Left renal pelvis (tissue), 4 donors: ENCODE measurements around the gene PITX1. TPM values are rescaled to one million over a fixed set of nuclear protein-coding genes. Genes with fewer than 3 reads are reported as not detected.
"Not testable (repeated sequence)": the region's sequence is repeated elsewhere in the genome, so short reads cannot be mapped to it uniquely, and the experiment has no call there.

Experiments
- DNase-seq, 4 donors: peaks; one replicate each; pipeline ENCODE4 v3.0.0-alpha.2; 2013; ENCODE audit warnings: low read depth in 4 of 4, low spot score in 3 of 4
- polyA plus RNA-seq, 4 donors: library from polyadenylated mRNA; unstranded; fragments of 120-200 nt; gene quantifications; one replicate each; pipeline ENCODE4 v1.2.1, GENCODE V29; 2013; ENCODE audit not compliant: insufficient read length in 4 of 4

The PITX1 gene
- not detected for polyA plus RNA-seq

DNA sequence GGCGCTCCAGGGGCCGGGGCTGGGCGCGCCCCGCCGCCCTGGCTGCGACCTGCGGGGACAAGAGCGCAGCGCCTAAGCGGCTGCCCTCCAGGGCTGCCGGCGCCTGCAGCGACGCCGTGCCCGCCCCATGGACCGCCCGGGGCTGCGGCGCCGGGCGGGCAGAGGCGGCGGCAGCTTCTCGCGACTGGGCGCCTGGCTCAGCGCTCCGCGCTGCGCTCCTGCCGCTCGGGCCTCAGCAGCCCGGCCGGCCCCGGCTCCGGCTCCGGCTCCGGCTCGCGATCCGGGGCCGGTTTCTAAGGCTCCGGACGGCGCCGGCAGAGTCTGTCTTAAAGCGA, at the start of gene PITX1:
Gene PITX1 (minus strand): TSS at position 328 of the 335 bp plus-strand sequence. CDS start 347 bp downstream, outside the sequence.
- DNase-seq, result no peak

DNA sequence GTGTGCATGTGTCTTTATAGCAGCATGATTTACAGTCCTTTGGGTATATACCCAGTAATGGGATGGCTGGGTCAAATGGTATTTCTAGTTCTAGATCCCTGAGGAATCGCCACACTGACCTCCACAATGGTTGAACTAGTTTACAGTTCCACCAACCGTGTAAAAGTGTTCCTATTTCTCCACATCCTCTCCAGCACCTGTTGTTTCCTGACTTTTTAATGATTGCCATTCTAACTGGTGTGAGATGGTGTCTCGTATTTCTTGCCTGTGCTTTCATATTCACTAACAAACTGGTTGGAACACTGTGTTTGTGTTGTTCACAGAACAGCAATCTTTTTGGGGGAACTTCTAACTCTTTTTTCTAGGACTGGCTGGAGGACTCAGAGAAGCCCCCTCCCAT, 49.3 kb upstream of the PITX1 start:
- not testable (repeated sequence) for DNase-seq

- no peak for DNase-seq
Measured at GRCh38 chr5:135081240-135081639, 47.2 kb upstream of the PITX1 start.

GRCh38 chr5:135079760-135080159, 45.7 kb upstream of the PITX1 start:
- no peak for DNase-seq

- DNase-seq, result no peak
Measured at GRCh38 chr5:135079099-135079681, 45.2 kb upstream of the PITX1 start.

DNA sequence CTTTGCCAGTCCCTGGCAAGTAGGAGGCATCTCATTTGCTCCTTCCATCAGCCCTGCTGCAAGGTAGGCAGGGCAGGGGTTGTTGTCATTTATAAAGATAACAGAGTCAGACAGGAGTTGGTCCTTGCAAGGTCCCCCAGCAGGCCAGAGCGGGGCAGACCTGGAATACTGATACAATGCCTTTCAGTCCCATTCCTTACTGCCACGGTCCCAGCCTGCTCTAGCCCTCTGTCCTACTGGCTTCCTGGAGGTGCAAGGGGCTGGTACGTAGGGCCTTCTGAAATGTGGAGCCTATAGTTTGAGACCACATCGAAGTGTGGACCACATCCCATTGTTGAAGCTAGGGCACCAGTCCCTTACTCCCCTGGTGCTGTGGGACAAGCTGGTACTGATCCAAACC, 42.8 kb upstream of the PITX1 start:
- DNase-seq, result no peak

DNA sequence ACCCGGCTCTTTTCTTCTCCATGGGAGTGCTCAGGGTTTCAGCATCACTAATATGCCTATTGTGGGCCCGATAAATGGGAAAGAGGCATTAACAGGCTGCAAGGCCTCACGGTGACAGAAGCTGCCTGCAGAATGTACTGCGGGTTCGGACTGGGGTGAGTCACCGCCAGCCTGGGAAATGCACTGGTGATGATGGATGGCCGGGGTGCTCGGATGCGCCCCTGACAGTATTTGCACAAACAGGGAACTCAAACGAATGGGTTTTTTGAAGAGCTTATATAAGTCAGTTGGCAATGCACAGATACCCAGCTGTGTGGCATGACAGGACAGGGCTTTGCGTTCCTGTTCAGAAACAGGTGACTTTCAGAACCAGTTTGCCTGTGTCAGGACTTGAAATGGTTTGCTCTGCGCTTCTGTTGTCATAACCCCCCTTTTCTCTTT, 42.0 kb upstream of the PITX1 start:
- no peak for DNase-seq

DNA sequence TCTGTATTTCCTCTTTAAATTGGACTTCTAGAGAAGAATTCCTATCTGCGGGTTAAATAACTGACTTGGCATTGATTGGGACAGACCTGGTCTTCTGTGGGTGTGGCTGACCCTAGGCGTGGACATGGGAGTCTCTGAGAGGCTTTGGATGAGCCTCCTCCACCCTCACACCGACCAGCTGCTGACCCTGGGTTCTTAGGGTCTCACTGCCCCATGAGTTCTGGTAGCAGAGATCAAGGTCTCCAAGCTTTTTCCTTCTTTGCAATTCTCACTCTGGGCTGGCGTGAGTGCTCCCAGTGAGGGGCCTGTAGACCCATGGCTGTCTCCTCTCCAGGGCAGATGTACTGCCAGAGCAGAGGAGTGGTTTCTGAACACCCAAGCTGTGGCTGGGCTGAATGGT, 41.6 kb upstream of the PITX1 start:
- DNase-seq, result no peak

GRCh38 chr5:135073761-135074345, 39.8 kb upstream of the PITX1 start:
- no peak for DNase-seq

DNA sequence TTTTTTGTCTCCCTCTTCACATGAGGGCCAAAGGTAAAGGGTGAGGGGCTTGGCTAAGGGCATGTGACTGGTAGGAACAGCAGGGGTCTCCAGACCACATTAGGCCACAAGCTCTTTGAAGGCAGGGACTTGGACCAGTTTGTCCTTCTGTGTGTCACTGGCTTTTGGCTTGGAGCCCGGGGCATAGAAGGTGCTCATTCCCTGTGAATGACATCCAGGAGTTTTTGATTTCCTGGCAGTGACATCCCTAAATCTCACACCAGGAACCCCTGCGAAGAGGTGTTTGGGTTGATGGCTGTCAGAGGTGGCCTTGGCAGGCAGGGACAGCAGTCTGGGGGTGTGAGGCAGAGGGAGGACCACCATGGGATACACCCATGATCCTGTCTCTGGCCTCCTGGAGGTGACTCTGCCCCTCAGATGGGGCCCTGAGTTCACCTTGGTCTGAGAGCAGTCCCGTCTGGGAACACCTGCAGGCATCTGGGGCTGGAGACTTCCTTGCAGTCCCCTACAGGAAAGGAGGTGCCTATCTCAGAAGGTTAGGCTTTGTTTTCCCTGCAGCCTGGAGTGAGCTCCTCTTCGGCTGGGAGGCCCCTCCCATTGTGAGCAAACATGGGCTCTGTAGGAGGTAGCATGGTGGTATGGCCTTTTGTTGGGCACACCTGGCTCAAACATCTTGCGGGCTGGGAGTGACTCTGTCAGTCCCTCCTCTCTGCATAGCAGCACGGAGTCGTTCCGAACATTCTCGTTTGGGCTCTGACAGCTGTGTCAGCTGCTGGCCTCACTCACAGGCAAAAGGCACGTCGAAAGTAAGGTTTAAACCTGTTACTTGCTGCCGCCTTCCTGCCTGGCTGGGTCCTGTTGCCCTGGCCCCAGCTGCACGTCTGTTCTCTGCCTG, 38.6 kb upstream of the PITX1 start:
- DNase-seq, result no peak

GRCh38 chr5:135071311-135071710, 37.3 kb upstream of the PITX1 start:
- DNase-seq, result no peak

- no peak for DNase-seq
Measured at GRCh38 chr5:135069895-135070657, 36.0 kb upstream of the PITX1 start.

DNA sequence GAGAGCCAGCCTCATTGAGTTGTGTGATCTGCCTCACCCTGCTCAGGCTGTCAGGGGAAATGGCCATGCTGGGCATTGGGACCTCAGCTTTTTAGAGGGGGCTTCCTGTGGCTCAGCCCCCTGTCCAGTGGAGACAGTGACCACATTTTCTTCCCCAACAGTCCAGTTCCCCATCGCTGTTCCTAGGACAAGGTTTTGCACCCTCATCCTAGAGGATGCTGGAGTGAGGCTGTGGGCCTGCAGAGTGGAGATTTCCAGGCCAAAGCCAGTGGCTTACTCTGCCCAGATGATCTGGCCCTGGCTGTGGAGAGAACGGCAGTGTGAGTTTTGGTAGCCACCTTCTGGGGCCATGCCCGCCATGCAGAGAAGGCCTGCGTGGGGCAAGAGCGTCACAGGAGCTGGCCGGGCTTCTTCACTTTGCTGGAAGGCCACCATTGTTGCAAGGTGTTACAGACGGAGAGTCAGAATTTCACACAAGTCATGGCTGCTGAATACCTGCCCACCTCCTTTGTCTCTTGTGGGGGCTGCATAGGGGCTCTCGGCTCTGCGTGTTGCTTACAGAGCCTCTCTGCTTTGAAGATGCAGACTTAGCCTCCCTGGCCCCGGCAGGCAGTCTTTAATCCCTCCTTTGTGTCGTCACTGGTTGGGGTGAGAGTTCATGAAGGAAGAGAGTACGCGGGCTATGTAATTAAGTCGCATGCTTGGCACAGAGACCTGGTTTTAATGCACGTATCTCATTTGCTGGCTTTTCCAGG, 35.2 kb upstream of the PITX1 start:
- DNase-seq, result no peak

GRCh38 chr5:135067587-135067986, 33.6 kb upstream of the PITX1 start:
- no peak for DNase-seq

DNA sequence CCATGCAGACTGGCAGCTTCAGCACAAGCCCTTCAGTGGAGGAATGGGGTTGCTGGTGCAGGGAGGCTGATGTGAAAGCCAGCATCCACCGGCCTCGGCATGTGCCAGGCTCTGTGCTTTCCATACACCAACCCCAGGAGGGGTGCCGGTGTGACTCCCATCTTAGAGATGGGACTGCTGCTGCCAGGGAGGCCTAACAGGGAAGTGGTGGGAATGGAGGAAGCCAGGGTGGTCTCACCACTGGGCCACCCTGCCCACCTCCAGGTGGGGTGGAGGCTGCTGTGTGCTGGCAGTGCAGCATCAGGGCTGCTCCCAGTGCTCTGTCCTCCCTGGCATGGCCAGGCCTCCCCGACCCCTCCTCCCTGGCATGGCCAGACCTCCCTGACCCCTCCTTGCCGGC, 32.8 kb upstream of the PITX1 start:
- no peak for DNase-seq

- DNase-seq, result no peak
Measured at GRCh38 chr5:135065306-135066265, 31.6 kb upstream of the PITX1 start.

GRCh38 chr5:135064235-135064570, 30.2 kb upstream of the PITX1 start:
- no peak for DNase-seq

- DNase-seq, result no peak
Measured at GRCh38 chr5:135063511-135064234, 29.6 kb upstream of the PITX1 start.

DNA sequence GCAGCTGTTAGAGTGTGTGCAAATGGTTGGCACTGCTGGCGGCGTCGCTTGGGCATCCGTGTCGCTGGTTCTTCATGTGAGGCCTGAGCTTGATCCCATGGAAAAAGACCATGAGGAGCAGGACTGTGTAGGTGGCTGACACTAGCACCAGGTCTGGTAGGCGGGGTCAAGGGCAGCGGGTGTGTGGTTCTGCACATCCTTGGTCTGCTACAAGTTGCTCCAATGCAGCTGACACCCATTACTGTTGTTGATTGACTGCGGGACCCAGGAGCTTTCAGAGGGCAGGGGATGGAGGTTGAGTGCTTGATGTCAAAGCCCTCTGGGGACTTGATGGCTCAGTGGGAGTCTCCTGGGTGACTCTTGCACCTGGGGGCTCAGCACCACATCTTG, 29.0 kb upstream of the PITX1 start:
- no peak for DNase-seq
